Immature natural killer cell (primary cell): ENCODE measurements around the gene RAC2. TPM values are rescaled to one million over a fixed set of nuclear protein-coding genes. Genes with fewer than 3 reads are reported as not detected.

Experiments
- DNase-seq, 3 donors: peaks; one replicate each; pipeline ENCODE4 v3.0.0; 2022; ENCODE audit warnings: mixed read lengths in 1 of 3
- H3K27ac Mint-ChIP-seq, 6 donors: one replicate each; pipeline ENCODE4 v1.8.0; 2020; ENCODE audit warnings: mixed read lengths in 6 of 6, mild to moderate bottlenecking in 5 of 6, inconsistent platforms in 4 of 6, moderate library complexity in 3 of 6
- H3K27me3 Mint-ChIP-seq, 3 donors: one replicate each; pipeline ENCODE4 v1.8.0; 2020 to 2021; ENCODE audit warnings: low read depth in 3 of 3, mild to moderate bottlenecking in 3 of 3, mixed read lengths in 3 of 3, moderate library complexity in 3 of 3, inconsistent platforms in 1 of 3
- H3K36me3 Mint-ChIP-seq, 3 donors: one replicate each; pipeline ENCODE4 v1.8.0; 2020; ENCODE audit warnings: mixed read lengths in 3 of 3, inconsistent platforms in 2 of 3, mild to moderate bottlenecking in 2 of 3
- H3K4me1 Mint-ChIP-seq, 2 donors: one replicate each; pipeline ENCODE4 v1.8.0; 2020; ENCODE audit warnings: inconsistent platforms in 2 of 2, mild to moderate bottlenecking in 2 of 2, mixed read lengths in 2 of 2, moderate library complexity in 1 of 2
- H3K4me3 Mint-ChIP-seq, 5 donors: one replicate each; pipeline ENCODE4 v1.8.0; 2020; ENCODE audit warnings: mild to moderate bottlenecking in 5 of 5, mixed read lengths in 5 of 5, inconsistent platforms in 3 of 5, moderate library complexity in 3 of 5
- H3K9me3 Mint-ChIP-seq, 6 donors: one replicate each; pipeline ENCODE4 v1.8.0; 2020; ENCODE audit warnings: mild to moderate bottlenecking in 6 of 6, mixed read lengths in 6 of 6, inconsistent platforms in 4 of 6, moderate library complexity in 3 of 6
- polyA plus RNA-seq, 3 donors: library from polyadenylated mRNA; unstranded; fragments of 300-500 nt; fragmentation: Illumina TruSeq; gene quantifications; one replicate each; pipeline ENCODE4 v1.2.3, GENCODE V29; 2021

The RAC2 gene
- polyA plus RNA-seq, 3 donors from 2014 or later: 962 to 1,843 (median 1,262) TPM

DNA sequence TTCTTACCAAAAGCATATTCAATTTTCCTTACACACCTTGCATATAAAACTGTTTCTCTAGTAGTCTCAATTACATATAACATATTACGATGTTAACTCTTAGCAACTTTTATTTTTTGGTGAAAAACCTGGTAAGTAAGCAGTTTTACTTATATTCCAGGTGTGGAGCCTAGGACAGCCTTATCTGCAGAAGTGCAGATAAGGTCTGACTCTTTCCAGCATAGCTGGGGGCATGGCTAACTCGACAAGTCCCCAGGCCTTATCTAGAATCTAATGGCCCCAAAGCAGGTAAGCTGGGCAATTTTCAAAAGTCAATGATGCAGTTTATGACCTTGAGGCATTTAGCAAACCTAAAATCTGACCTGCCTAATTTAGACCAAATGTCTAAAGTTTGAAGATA lies 51.9 kb downstream of the RAC2 start:
- Mint-ChIP-seq H3K36me3 (no peaks in the 10 kb centered on the region), H3K27ac (peak overlapping the region in 5 of 6 donors; percentile 31 to 93 (median 56)), H3K4me1 (peaks cover 55 to 67% of the 10 kb centered on the region in 2 donors)

DNA sequence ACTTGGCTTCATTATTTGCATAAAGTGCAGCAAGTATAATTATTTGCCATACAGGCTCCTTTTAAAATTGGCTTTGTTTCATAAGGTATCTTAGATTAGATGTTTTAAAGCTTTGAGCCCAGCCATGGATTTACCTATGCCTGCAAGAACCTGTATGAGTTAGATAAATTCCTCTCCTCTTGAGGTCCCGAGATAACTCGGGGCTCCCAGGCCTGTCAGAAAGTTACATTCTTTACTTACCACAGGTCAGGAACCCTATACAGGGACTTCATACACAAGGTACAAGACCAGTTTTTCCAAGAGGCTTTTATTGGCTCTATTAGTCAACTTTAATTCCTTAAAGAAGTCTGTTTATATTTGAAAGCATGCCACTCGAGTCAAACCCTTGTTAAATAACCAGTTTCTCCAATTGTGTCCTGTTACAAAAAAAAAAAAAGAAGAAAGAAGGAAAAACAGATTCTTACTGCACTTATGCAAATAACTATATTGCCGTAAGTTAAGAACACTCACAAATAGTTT lies 53.7 kb downstream of the RAC2 start:
- Mint-ChIP-seq H3K36me3 (no peaks in the 10 kb centered on the region), H3K4me3 (no peak overlapping the region), H3K9me3 (no peaks in the 10 kb centered on the region), H3K27me3 (peaks cover 1 to 5% (median 2%) of the 10 kb centered on the region in 3 donors), H3K27ac (no peak overlapping the region), H3K4me1 (peaks cover 68 to 75% of the 10 kb centered on the region in 2 donors)
- no peak for DNase-seq

More for the DNA sequence above, 51.9 kb downstream of the RAC2 start:
- H3K9me3 Mint-ChIP-seq: no peaks in the 10 kb centered on the region
- peaks cover 0 to 2% (median 2%) of the 10 kb centered on the region in 3 donors for H3K27me3 Mint-ChIP-seq
- no peak for DNase-seq
- no peak overlapping the region for H3K4me3 Mint-ChIP-seq

DNA sequence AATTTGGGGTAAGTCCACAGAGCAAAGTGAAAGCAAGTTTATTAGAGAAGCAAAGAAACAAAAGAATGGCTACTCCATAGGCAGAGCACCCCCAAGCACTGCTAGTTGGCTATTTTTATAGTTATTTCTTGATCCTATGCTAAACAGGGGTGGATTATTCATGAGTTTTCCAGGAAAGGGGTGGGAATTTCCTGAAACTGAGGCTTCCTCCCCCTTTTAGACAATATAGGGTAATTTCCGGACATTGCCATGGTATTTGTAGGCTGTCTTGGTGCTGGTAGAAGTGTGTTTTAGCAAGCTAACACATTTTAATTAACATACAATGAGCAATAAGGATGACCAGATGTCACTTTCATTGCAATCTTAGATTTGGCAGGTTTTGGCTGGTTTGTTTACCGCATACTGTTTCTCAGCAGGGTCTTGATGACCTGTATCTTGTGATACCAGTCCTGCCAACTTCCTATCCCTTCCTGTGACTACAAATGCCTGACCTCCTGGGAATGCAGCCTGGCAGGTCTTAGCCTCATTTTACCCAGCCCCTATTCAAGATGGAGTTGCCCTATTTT lies 55.1 kb downstream of the RAC2 start:
- Mint-ChIP-seq H3K4me3 (peak overlapping the region; percentile 33 to 62 (median 50)), H3K9me3 (no peaks in the 10 kb centered on the region), H3K4me1 (peaks cover 66 to 73% of the 10 kb centered on the region in 2 donors), H3K27ac (peak overlapping the region; percentile 53 to 90 (median 72)), H3K36me3 (no peaks in the 10 kb centered on the region), H3K27me3 (peaks cover 1 to 3% (median 2%) of the 10 kb centered on the region in 3 donors)
- DNase-seq: no peak

DNA sequence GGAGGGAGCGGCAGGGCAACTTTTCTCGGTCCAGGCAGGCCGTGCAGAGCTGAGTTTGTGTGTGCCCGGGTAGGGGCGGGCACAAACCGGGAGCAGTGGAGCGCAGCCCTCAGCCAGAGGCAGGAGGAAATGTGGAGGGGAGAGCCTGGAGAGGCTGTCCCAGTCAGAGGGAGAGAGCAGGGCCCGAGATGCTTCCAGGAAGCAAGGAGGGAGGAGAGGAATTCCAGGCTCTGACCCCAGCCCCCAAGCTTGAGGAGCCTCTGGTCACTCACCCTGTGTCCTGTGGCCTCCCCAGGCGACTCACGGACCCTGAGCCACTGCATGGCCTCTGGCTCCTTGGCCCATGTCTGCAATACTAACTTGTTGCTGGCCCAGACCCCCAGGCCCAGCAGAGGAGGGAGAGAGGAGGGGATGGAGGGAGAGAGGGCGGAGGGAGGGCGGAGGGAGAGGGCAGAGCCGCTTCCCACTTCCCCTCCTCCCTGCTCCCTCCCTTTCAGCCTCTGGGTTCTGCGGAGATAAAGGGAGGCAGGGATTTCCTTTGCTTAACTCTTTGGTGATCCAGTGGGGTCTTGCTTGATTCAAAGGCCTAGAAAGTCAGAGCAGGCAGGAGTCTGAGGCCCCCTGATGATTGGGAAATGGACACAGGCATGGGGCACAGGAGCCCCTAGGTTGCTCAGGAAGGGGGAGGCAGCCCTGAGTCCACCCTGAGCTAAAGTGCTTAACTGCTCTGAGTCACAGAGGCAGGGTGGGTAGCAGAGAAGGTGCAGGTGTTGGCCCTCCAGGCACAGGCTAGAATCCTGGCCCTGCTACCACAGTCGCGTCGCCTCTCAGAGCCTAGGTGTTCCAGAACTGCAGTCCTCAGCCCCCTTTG lies 55.9 kb downstream of the RAC2 start, which contains the start of gene C1QTNF6:
TSS of gene C1QTNF6 (minus strand) at position 357 of the 871 bp plus-strand sequence. CDS start at position 323, 34 bp downstream.
- Mint-ChIP-seq H3K4me1 (peaks cover 66 to 72% of the 10 kb centered on the region in 2 donors), H3K4me3 (peak within 1 kb of the TSS; percentile 50 to 89 (median 60)), H3K9me3 (no peaks in the 10 kb centered on the region), H3K27me3 (peaks cover 1 to 3% (median 2%) of the 10 kb centered on the region in 3 donors), H3K27ac (peak within 1 kb of the TSS; percentile 53 to 90 (median 78)), H3K36me3 (no peaks in the 10 kb centered on the region)
- DNase-seq: no peak

DNA sequence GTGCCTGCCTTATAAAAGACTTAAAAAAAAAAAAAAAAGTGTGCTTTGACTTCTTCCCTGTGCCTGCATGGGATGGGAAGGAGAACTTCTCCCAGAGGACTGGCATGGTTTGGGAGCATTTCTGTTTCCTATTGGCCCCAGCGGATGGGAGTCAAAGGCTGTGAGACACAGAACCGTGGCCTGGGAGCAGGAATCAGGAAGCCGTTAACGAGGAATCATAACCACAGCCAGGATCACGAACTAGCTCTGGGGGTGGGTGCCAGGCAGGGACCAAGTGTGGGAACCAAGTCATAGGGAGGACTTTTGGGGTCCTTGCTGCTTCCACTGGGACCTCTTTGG lies 56.5 kb downstream of the RAC2 start:
- H3K36me3 Mint-ChIP-seq: no peaks in the 10 kb centered on the region
- no peak for DNase-seq
- peaks cover 1 to 3% (median 2%) of the 10 kb centered on the region in 3 donors for H3K27me3 Mint-ChIP-seq
- no peaks in the 10 kb centered on the region for H3K9me3 Mint-ChIP-seq
- H3K4me3 Mint-ChIP-seq: peak overlapping the region in 4 of 5 donors; percentile 13 to 89 (median 70)
- peak overlapping the region in 5 of 6 donors; percentile 35 to 87 (median 71) for H3K27ac Mint-ChIP-seq
- H3K4me1 Mint-ChIP-seq: peaks cover 63 to 70% of the 10 kb centered on the region in 2 donors

DNA sequence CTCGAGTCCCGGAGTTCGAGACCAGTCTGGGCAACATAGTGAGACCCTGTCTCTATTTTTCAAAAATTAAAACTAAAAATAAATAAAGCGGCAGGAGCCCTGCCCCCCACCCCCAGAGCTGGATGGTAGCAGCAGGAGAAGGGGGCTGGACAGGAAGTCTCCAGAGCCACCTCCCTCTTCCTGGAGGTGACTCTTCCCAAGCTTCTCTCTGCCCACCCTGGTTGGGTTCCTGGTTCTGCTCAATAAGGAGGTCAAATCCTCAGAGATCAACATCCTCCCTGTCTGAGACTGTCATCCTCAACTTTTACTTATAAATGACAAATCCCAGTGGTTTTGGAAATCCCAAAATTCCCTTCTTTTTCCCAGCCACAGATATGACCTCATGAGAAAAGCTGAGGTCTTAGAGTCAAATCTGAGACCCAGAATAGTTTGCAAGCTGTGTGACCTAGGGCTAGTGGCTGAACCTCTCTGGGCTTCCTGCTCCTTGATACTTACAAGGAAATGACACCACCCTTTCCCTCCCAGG lies 57.0 kb downstream of the RAC2 start:
- Mint-ChIP-seq H3K27ac (peak overlapping the region; percentile 89 to 96 (median 94)), H3K27me3 (peaks cover 2 to 3% (median 3%) of the 10 kb centered on the region in 3 donors), H3K9me3 (no peaks in the 10 kb centered on the region), H3K4me3 (peak overlapping the region; percentile 79 to 92 (median 85)), H3K36me3 (no peaks in the 10 kb centered on the region), H3K4me1 (peaks cover 63 to 66% of the 10 kb centered on the region in 2 donors)
- no peak for DNase-seq

DNA sequence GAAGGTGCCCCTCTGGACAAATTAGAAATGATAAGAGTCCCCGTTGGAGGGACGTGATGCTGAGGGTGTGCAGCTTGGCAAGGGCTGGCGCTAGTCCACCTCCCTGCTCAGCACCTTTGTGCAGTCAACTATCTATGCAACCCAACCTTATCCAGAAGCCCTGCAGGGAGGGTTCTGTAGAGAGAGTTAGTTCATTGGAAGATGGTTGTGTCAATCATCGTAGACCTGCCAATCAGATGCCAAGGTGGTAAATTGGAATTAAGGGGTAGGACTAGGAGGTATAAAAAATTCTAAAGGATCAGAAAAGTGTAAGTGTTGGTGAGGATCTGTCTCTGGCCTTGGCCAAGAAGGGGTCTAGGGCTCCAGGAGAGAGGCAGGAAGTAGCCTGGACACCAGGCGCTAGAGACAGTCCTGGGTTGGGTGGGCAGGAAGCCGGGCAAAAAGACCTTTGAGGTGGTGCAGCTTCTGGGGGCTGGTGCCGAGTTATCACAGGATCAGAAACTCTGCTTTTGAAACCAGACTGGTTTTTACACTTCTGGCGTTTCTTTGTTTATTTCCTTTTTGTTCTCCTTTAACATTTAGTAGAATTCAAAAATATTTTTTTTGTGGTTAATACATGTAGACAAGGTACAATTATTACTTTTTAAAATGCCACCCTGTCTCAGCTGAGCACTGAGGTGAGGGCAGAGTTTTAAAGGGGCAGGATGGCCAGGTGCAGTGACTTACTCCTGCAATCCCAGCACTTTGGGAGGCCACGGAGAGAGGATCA lies 57.7 kb downstream of the RAC2 start:
- peaks cover 2 to 3% (median 3%) of the 10 kb centered on the region in 3 donors for H3K27me3 Mint-ChIP-seq
- peak overlapping the region; percentile 79 to 92 (median 85) for H3K4me3 Mint-ChIP-seq
- H3K9me3 Mint-ChIP-seq: no peaks in the 10 kb centered on the region
- peak overlapping the region; percentile 89 to 96 (median 94) for H3K27ac Mint-ChIP-seq
- H3K36me3 Mint-ChIP-seq: no peaks in the 10 kb centered on the region
- H3K4me1 Mint-ChIP-seq: peaks cover 65 to 71% of the 10 kb centered on the region in 2 donors
- peak; percentile 73 to 83 (median 80) for DNase-seq

DNA sequence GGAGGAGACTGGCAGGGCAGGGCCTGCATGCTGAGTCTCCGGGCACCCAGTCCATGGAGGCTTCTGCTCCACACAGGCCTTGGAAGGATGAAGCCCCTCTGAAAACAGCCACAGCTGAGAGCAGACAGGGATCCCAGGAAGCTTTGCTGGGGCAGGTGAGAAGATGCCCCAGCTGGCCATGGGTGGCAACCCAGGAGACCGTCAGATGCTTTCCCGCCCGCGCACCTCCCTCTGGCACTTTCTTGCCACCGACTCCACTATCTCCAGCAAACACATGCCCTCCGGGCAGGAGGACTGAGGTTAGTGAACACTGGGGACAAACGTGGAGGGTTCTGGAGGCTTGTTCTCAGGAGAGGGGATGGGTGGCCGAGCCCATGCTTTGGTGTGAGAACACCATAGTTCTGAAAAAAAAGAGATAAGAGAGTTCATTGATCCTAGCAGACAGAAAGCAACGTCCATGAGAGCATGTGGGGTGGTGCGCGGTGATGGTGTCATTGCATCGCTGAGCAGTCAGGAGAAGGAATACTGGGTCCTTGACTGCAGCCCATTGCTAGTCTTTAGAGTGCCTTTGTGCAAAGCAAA lies 58.3 kb downstream of the RAC2 start:
- Mint-ChIP-seq H3K27ac (peak overlapping the region; percentile 89 to 96 (median 94)), H3K4me1 (peaks cover 65 to 71% of the 10 kb centered on the region in 2 donors), H3K9me3 (no peaks in the 10 kb centered on the region), H3K4me3 (peak overlapping the region; percentile 79 to 92 (median 85)), H3K27me3 (peaks cover 2 to 3% (median 3%) of the 10 kb centered on the region in 3 donors), H3K36me3 (no peaks in the 10 kb centered on the region)
- DNase-seq: no peak

DNA sequence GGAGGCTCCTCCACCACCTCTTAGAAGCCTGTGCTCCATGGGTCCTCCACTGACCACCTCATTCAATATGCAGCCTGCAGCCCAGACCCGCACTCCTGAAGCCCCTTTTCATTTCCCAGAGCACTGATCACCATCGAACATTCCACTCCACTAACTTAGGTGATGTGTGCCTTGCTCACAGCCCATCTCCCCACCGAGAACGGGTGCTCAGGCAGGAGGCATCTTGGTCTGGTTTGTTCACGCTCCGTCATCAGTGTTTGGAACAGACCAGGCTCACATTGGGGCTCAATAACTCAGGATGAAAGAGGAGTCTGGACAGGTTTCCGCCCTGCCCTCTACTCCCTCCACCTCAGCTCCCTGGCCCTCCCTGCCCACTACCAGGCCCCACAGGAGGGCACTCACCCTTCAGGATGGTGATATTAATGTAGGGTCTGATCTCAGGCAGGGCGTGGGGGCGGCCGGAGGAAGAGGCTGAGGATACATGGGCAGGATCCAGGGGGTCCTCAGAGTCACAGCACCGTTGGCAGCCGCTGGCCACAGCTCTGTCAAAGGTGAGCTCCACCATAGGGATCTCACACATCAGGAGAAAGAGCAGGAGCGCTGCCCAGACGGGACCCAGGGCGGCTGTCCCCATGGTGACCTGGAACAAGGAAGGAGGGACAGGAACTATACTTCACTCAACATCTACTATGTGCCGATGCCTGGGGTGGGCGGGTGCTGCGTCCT lies 59.1 kb downstream of the RAC2 start:
- peaks cover 2 to 3% (median 3%) of the 10 kb centered on the region in 3 donors for H3K27me3 Mint-ChIP-seq
- peak overlapping the region in 5 of 6 donors; percentile 49 to 96 (median 64) for H3K27ac Mint-ChIP-seq
- no peak for DNase-seq
- H3K4me1 Mint-ChIP-seq: peaks cover 65 to 71% of the 10 kb centered on the region in 2 donors
- no peaks in the 10 kb centered on the region for H3K36me3 Mint-ChIP-seq
- no peaks in the 10 kb centered on the region for H3K9me3 Mint-ChIP-seq
- peak overlapping the region in 4 of 5 donors; percentile 19 to 89 (median 54) for H3K4me3 Mint-ChIP-seq

DNA sequence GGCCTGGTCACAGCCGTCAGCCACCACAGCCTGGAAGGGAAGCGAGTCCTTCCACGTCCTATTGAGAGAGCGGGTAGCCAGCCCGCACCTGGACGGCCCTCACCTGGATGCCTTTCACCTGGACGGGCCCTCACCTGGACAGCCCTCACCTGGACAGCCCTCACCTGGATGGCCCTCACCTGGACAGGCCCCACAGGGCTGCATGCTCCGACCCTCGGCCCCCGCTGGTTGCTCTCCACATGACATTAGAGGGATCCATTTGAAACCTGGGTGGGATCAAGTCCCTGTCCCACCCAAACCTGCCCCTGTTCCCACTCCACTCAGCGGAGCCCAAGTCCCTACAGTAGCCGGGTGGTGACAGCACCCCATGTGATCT lies 59.7 kb downstream of the RAC2 start:
- H3K4me1 Mint-ChIP-seq: peaks cover 63 to 67% of the 10 kb centered on the region in 2 donors
- H3K27me3 Mint-ChIP-seq: peaks cover 2 to 3% (median 3%) of the 10 kb centered on the region in 3 donors
- peak overlapping the region in 1 of 6 donors; percentile 34 for H3K27ac Mint-ChIP-seq
- no peak for DNase-seq
- no peaks in the 10 kb centered on the region for H3K9me3 Mint-ChIP-seq
- peak overlapping the region in 1 of 5 donors; percentile 29 for H3K4me3 Mint-ChIP-seq
- no peaks in the 10 kb centered on the region for H3K36me3 Mint-ChIP-seq

DNA sequence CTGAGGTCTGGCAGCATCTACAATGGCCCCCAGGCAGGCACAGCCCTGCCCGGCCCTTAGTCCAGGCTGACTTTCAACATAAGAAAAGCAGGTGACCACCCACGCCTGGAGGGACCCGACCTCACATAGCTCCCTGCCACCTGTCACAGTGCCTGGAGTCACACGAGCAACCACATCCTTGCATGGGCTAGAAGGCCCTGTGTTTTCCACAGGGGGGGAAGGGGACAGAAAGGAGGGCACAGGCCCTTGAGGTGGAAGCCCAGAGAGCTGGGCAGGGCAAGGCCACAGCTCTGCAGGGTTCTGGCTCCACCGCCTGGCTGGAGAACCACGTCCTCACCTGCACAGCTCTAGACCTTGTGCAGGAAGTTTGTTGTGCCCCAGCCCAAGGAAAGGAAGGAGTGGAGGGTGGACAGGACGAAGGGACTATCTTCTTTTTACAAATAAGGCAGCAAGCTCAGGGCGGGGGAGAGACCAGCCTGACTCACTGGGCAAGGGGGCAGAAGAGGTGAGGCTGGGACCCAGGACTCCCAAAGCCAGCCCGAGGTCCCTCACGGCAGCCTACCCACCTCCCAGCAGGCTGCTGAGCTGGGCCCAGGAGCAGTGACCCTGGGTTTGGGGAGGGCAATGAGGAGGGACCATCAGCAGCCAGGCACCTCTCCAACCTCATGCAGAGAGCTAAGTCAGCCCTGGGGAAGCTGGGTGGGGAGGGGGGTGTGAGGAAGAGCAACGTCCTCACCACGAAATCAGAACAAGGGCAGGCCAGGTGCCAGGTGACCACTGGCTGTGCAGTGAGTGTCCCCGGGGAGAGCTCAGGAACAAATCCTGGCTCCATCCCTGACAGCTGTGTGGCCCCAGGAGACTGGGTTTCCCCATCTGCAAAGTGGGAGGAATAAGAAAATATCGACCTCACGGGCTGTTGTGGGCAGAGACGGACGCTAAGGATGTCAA lies 60.4 kb downstream of the RAC2 start:
- H3K36me3 Mint-ChIP-seq: no peaks in the 10 kb centered on the region
- peaks cover 2 to 3% (median 3%) of the 10 kb centered on the region in 3 donors for H3K27me3 Mint-ChIP-seq
- peak overlapping the region in 4 of 5 donors; percentile 23 to 75 (median 48) for H3K4me3 Mint-ChIP-seq
- no peaks in the 10 kb centered on the region for H3K9me3 Mint-ChIP-seq
- peak overlapping the region; percentile 49 to 89 (median 76) for H3K27ac Mint-ChIP-seq
- peak; percentile 28 to 39 (median 38) for DNase-seq
- H3K4me1 Mint-ChIP-seq: peaks cover 56 to 61% of the 10 kb centered on the region in 2 donors
